GM21825 (cell line): Measurements from ENCODE around the gene USP35.
A peak's percentile ranks its signal among the peaks of the same experiment; 100 is the strongest.

ENCODE experiments used
- ATAC-seq: cut with Tn5 transposase; IDR thresholded peaks from one replicate; pipeline ENCODE4 v1.9.1; 2021; ENCODE audit warnings: mild to moderate bottlenecking, moderate library complexity; ENCODE audit not compliant: unreplicated experiment

USP35 gene

GRCh38 chr11:78188286-78189173 is at the start of gene USP35, which contains the start of gene KCTD21:
USP35 (plus strand) TSS chr11:78188919; CDS start chr11:78196246, 7,327 bp downstream.
KCTD21 (minus strand) TSS chr11:78188626; CDS start chr11:78174554, 14,072 bp downstream.
- ATAC-seq, result peak; percentile 95

- ATAC-seq, result peak; percentile 89
Measured at GRCh38 chr11:78139422-78140391, 49.0 kb upstream of the USP35 start, which contains the start of gene ALG8. ALG8 (minus strand) TSS chr11:78139626; CDS start chr11:78139588, 38 bp downstream.

GRCh38 chr11:78140392-78141077 is 48.2 kb upstream of the USP35 start:
- no peak for ATAC-seq

GRCh38 chr11:78145511-78146025 is 43.2 kb upstream of the USP35 start:
- ATAC-seq, result no peak

- no peak for ATAC-seq
Measured at GRCh38 chr11:78147807-78148206, 40.9 kb upstream of the USP35 start.

- ATAC-seq, result no peak
Measured at GRCh38 chr11:78149646-78150045, 39.1 kb upstream of the USP35 start.

GRCh38 chr11:78150346-78150745 is 38.4 kb upstream of the USP35 start:
- no peak for ATAC-seq

- ATAC-seq, result no peak
Measured at GRCh38 chr11:78150754-78151153, 38.0 kb upstream of the USP35 start.

GRCh38 chr11:78151804-78152203 is 36.9 kb upstream of the USP35 start:
- no peak for ATAC-seq

GRCh38 chr11:78156127-78156844 is 32.4 kb upstream of the USP35 start:
- no peak for ATAC-seq

- no peak for ATAC-seq
Measured at GRCh38 chr11:78158987-78159652, 29.6 kb upstream of the USP35 start.

- ATAC-seq, result no peak
Measured at GRCh38 chr11:78160557-78160956, 28.2 kb upstream of the USP35 start.

- no peak for ATAC-seq
Measured at GRCh38 chr11:78161346-78161745, 27.4 kb upstream of the USP35 start.

- no peak for ATAC-seq
Measured at GRCh38 chr11:78161962-78162371, 26.8 kb upstream of the USP35 start.

- no peak for ATAC-seq
Measured at GRCh38 chr11:78163828-78164227, 24.9 kb upstream of the USP35 start.

GRCh38 chr11:78164471-78164870 is 24.2 kb upstream of the USP35 start:
- ATAC-seq, result no peak

GRCh38 chr11:78166855-78167469 is 21.8 kb upstream of the USP35 start:
- ATAC-seq, result no peak

- ATAC-seq, result no peak
Measured at GRCh38 chr11:78168539-78169477, 19.9 kb upstream of the USP35 start.
